Spleen (tissue), 11 donors: ENCODE results near the gene AP3S1. TPM values are rescaled to one million over a fixed set of nuclear protein-coding genes. Genes with fewer than 3 reads are reported as not detected.

Source experiments
- DNase-seq: peaks from one replicate; pipeline ENCODE4 v3.0.0-alpha.2; 2020
- H3K27ac ChIP-seq, 8 donors: fragments of 200-600 bp; sonication (generic) in 7 of 8; 1 replicate in 4 of 8; 2 replicates in 4 of 8; pipeline versions ENCODE4 v1.5.0 to v1.8.0; 2016 to 2021; ENCODE audit warnings: inconsistent platforms in 4 of 8, mild to moderate bottlenecking in 4 of 8, moderate library complexity in 1 of 8
- H3K27me3 ChIP-seq, 7 donors: fragments of 200-600 bp; sonication (generic) in 6 of 7; replicated peaks in 1 of 7; 1 replicate in 4 of 7; 2 replicates in 3 of 7; pipeline versions ENCODE4 v1.5.0 to v1.8.0; 2016 to 2021; ENCODE audit warnings: inconsistent platforms in 3 of 7, mild to moderate bottlenecking in 1 of 7
- H3K36me3 ChIP-seq, 6 donors: fragments of 200-600 bp; sonication (generic) in 5 of 6; 1 replicate in 4 of 6; 2 replicates in 2 of 6; pipeline versions ENCODE4 v1.5.0 to v1.8.0; 2016 to 2021; ENCODE audit warnings: inconsistent platforms in 2 of 6
- H3K4me1 ChIP-seq, 6 donors: fragments of 200-600 bp; sonication (generic) in 5 of 6; 1 replicate in 3 of 6; 2 replicates in 3 of 6; pipeline versions ENCODE4 v1.5.0 to v1.8.0; 2016 to 2021; ENCODE audit warnings: inconsistent platforms in 3 of 6
- H3K4me3 ChIP-seq, 8 donors: fragments of 200-600 bp; sonication (generic) in 7 of 8; 1 replicate in 4 of 8; 2 replicates in 4 of 8; pipeline versions ENCODE4 v1.5.0 to v1.8.0; 2016 to 2021; ENCODE audit warnings: inconsistent platforms in 4 of 8, mild to moderate bottlenecking in 4 of 8, moderate library complexity in 2 of 8
- H3K9me3 ChIP-seq, 8 donors: fragments of 200-600 bp; sonication (generic) in 7 of 8; 1 replicate in 4 of 8; 2 replicates in 4 of 8; pipeline versions ENCODE4 v1.5.0 to v1.8.0; 2016 to 2021; ENCODE audit warnings: inconsistent platforms in 4 of 8
- POLR2A ChIP-seq, 3 donors: fragments of 450-650 bp; IDR thresholded peaks; one replicate each; pipeline ENCODE4 v1.5.1; 2017; ENCODE audit warnings: antibody characterized with exemption in 3 of 3, mild to moderate bottlenecking in 1 of 3
- POLR2AphosphoS5 ChIP-seq, 3 donors: sonication (generic); formaldehyde crosslinking; IDR thresholded peaks; one replicate each; pipeline ENCODE4 v1.5.1; 2017; ENCODE audit warnings: antibody characterized with exemption in 3 of 3
- WGBS, 5 donors: extraction: QIAGEN DNeasy Blood & Tissue Kit in 3 of 5; methylation state at CpG; one replicate each; pipeline versions ENCODE4 v1.1.5 to v1.1.7; 2013 to 2018; 5-methylcytosine and 5-hydroxymethylcytosine counted together
- intact Hi-C: fragments of 100-400 bp; cut with DNase I; formaldehyde crosslinking; loops from one replicate; pipeline ENCODE4 v1.15.0; 2023; ENCODE audit warnings: low total_unique reads
- polyA plus RNA-seq, 3 donors: library from polyadenylated mRNA; stranded (reverse); fragments of 200-250 nt; gene quantifications; one replicate each; pipeline ENCODE4 v1.2.1, GENCODE V29; 2013
- total RNA-seq, 7 donors: library from RNA; depleted of rRNA in 3 of 7; stranded (reverse); fragments of >200 nt in 3 of 7; fragmentation: NEBNext Ultra II Directional in 4 of 7; extraction: Animal tissue kit (Norgen Biotek cat#: 25700) in 4 of 7; gene quantifications; one replicate each; pipeline versions ENCODE4 v1.1.0 to v1.2.1, GENCODE V29; 2016 to 2021
- TF ChIP-seq, protein P1 (sequence below), 11 experiments: fragments of 200-600 bp in 7 of 11; fragments of 450-650 bp in 4 of 11; sonication (generic) in 4 of 11; IDR thresholded peaks in 8 of 11; conservative IDR thresholded peaks in 3 of 11; 1 replicate in 7 of 11; 2 replicates in 4 of 11; pipeline versions ENCODE4 v1.4.0 to v1.8.0; 2016 to 2021; ENCODE audit warnings: antibody characterized with exemption in 11 of 11, inconsistent platforms in 4 of 11, mild to moderate bottlenecking in 1 of 11
- donor health status: healthy with polysubstance abuse.
- donor health status: DM: no; HTN: no; CAD: no; lungs with moderate emphysema.
- donor health status: DM: no; HTN: no; CAD: no.
- donor health status: Bipolar disorder and iron deficiency.
- donor health status: healthy.
- donor health status: DM: no; HTN: no; CAD: no.
- donor health status: DM: yes; HTN: yes; CAD: no.

The AP3S1 gene
- total and polyA plus RNA-seq, 10 donors, result 42.0 to 190 (median 61.7) TPM

DNA sequence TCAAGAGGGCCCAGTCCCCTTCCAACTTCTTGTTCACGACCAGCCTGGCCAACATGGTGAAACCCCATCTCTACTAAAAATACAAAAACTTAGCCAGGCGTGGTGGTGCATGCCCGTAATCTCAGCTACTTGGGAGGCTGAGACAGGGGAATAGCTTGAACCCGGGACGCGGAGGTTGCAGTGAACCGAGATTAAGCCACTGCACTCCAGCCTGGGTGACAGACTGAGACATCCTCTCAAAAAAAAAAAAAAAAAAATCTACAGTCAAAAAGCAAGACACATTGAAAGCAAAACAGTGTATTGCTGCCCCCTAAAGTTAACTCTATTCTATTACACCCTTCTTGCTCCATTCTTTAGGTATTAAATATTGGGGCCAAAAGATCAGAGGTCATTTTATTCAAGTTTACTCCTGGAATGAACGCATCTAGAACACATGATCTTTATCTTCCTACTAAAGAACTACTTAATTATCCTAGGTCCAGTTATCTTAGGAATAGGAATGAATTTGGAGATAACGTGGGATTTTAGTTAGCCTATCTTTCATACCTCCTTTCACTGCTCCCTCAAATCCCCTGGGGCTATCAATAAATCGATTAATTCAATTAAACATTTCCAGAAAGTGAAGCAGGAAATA is 2.7 kb upstream of the AP3S1 start:
- Histone ChIP-seq H3K4me1 (peaks cover 38 to 64% (median 50%) of the 10 kb centered on the region in 6 donors), H3K27me3 (no peaks in the 10 kb centered on the region), H3K4me3 (peak overlapping the region in 2 of 8 donors; percentile 94 to 95), H3K36me3 (peaks cover 6 to 46% (median 35%) of the 10 kb centered on the region in 6 donors), H3K9me3 (no peaks in the 10 kb centered on the region), H3K27ac (peak overlapping the region in 4 of 8 donors; percentile 7 to 95 (median 24))
- 37 to 46% (median 40%) methylated on average over 10 of the region's 10 CpGs for WGBS, 5 donors
- TF ChIP-seq POLR2A (IDR thresholded peaks at IDR 0.05), result no peak
- TF ChIP-seq, protein P1, sequence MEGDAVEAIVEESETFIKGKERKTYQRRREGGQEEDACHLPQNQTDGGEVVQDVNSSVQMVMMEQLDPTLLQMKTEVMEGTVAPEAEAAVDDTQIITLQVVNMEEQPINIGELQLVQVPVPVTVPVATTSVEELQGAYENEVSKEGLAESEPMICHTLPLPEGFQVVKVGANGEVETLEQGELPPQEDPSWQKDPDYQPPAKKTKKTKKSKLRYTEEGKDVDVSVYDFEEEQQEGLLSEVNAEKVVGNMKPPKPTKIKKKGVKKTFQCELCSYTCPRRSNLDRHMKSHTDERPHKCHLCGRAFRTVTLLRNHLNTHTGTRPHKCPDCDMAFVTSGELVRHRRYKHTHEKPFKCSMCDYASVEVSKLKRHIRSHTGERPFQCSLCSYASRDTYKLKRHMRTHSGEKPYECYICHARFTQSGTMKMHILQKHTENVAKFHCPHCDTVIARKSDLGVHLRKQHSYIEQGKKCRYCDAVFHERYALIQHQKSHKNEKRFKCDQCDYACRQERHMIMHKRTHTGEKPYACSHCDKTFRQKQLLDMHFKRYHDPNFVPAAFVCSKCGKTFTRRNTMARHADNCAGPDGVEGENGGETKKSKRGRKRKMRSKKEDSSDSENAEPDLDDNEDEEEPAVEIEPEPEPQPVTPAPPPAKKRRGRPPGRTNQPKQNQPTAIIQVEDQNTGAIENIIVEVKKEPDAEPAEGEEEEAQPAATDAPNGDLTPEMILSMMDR (IDR thresholded peaks at IDR 0.05 in 8 of 11, conservative IDR thresholded peaks at IDR 0.05 in 3 of 11), result peak; percentile 30 to 69 (median 63)
- intact Hi-C loops, result loop anchor here (10.0 kb wide), 1 partner anchor 524 kb away; no protein-coding TSS in a partner anchor
- peak; percentile 77 for DNase-seq

DNA sequence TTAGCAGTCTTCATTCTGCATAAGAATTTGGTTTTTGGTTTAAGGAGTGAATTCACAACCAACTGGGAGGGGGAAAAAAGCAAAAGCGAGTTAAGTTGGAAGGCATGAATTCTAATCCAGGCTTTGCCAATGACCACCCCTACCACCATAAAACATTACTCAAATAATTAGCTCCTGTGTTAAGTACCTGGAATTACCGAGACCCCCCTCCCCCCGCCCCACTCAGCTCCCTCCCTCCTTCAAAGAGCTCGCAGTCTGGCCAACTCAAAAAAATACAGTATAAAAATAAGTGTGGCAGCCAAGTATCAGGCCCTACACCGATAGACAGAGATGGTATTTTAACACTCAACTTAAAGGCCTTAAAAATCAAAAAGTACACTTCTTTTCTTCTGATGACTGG is 862 bp upstream of the AP3S1 start:
- peak overlapping the region; percentile 70 to 95 (median 86) for H3K4me3 ChIP-seq
- WGBS, 5 donors, result 0 to 2% (median 1%) methylated on average over 5 of the region's 5 CpGs
- H3K4me1 ChIP-seq, result peaks cover 38 to 76% (median 67%) of the 10 kb centered on the region in 6 donors
- TF ChIP-seq POLR2A (IDR thresholded peaks at IDR 0.05) (no peak), POLR2AphosphoS5 (IDR thresholded peaks at IDR 0.05) (no peak)
- TF ChIP-seq, protein P1 (IDR thresholded peaks at IDR 0.05 in 8 of 11, conservative IDR thresholded peaks at IDR 0.05 in 3 of 11), result no peak
- H3K36me3 ChIP-seq, result peaks cover 0 to 27% (median 17%) of the 10 kb centered on the region in 6 donors
- no peak for DNase-seq
- no peaks in the 10 kb centered on the region for H3K27me3 ChIP-seq
- no peaks in the 10 kb centered on the region for H3K9me3 ChIP-seq
- H3K27ac ChIP-seq, result peak overlapping the region; percentile 92 to 97 (median 95)
- intact Hi-C loops, result loop anchor here (10.0 kb wide), 1 partner anchor 224 kb away; no protein-coding TSS in a partner anchor

DNA sequence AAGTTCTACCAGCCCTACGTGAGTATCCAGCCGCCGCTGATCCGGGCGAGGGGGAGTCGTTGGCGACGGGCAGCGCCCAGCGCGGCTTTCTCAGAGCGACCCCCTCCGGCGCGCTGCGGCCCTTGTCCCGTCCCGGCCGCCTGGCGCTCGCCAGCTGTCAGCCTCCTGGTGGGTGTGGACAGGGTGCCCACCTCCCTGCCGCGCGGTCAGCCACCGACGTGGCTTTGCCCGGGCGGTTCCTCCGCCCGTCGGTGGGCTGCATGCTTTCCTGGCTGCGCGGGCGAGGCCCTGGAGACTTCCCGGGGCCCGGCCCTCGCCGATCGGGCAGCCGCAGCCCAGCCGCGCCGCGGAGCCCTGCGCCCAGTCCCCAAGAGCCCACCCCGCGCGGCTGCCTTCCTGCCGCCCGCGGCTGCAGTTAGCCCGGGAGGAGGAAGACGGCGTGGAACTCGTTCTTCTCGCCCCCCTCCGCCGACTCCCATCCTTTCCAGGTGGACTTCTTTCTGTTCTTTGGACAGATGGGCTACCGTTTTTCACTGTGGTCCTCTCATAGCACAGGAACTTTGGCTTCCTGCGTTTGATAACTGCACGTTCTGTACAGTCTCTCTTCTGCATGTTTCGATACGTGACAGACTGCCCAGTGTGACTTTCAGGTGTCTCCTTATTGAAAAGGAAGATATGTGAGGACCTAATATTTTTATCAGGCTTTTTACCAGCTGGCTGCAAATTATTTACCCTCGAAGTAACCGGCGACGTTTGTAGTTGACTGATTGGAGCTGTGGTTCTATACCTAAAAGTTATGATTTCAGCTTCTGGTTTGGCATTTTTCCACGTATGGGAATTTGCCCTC is 577 bp downstream of the AP3S1 start:
- no peaks in the 10 kb centered on the region for H3K27me3 ChIP-seq
- intact Hi-C loops, result loop anchor here (10.0 kb wide), 1 partner anchor 222 kb away; no protein-coding TSS in a partner anchor
- H3K4me1 ChIP-seq, result peaks cover 38 to 85% (median 69%) of the 10 kb centered on the region in 6 donors
- WGBS, 5 donors, result 0 to 2% (median 1%) methylated on average over 22 to 68 of the region's 68 CpGs
- peak overlapping the region; percentile 70 to 95 (median 86) for H3K4me3 ChIP-seq
- TF ChIP-seq, protein P1 (IDR thresholded peaks at IDR 0.05 in 8 of 11, conservative IDR thresholded peaks at IDR 0.05 in 3 of 11), result peak in 3 of 11 experiments; percentile 5 to 30 (median 6)
- TF ChIP-seq POLR2A (IDR thresholded peaks at IDR 0.05), result no peak
- TF ChIP-seq POLR2AphosphoS5 (IDR thresholded peaks at IDR 0.05), result no peak
- H3K27ac ChIP-seq, result peak overlapping the region; percentile 92 to 97 (median 95)
- peaks cover 0 to 13% (median 4%) of the 10 kb centered on the region in 6 donors for H3K36me3 ChIP-seq
- no peaks in the 10 kb centered on the region for H3K9me3 ChIP-seq
- DNase-seq, result no peak
